Effector memory CD4-positive, alpha-beta T cell (primary cell): ENCODE results near the gene PRKAG2.

Experiments used
- DNase-seq, 3 donors: peaks; one replicate each; pipeline ENCODE4 v3.0.0-alpha.2; 2020
- H3K27ac ChIP-seq: 2 replicates; pipeline ENCODE4 v1.7.0; 2013; ENCODE audit warnings: mild to moderate bottlenecking, low read length, moderate library complexity; ENCODE audit not compliant: insufficient read depth, poor library complexity, severe bottlenecking
- H3K27me3 ChIP-seq: replicated peaks from 2 replicates; pipeline ENCODE4 v1.7.0; 2013; ENCODE audit warnings: mild to moderate bottlenecking, low read length; ENCODE audit not compliant: insufficient read depth, control insufficient read depth, poor library complexity, severe bottlenecking
- H3K36me3 ChIP-seq: 2 replicates; pipeline ENCODE4 v1.7.0; 2013; ENCODE audit warnings: mild to moderate bottlenecking, low read length, moderate library complexity; ENCODE audit not compliant: control insufficient read depth, insufficient read depth
- H3K4me1 ChIP-seq: 2 replicates; pipeline ENCODE4 v1.7.0; 2013; ENCODE audit warnings: low read length, mild to moderate bottlenecking; ENCODE audit not compliant: control insufficient read depth, insufficient read depth, poor library complexity, severe bottlenecking
- H3K4me3 ChIP-seq: 2 replicates; pipeline ENCODE4 v1.7.0; 2013; ENCODE audit warnings: low read length, low read depth, mild to moderate bottlenecking; ENCODE audit not compliant: insufficient read depth, poor library complexity, severe bottlenecking
- H3K9me3 ChIP-seq: 2 replicates; pipeline ENCODE4 v1.7.0; 2013; ENCODE audit warnings: mild to moderate bottlenecking, low read length, moderate library complexity; ENCODE audit not compliant: control insufficient read depth

Gene PRKAG2

DNA sequence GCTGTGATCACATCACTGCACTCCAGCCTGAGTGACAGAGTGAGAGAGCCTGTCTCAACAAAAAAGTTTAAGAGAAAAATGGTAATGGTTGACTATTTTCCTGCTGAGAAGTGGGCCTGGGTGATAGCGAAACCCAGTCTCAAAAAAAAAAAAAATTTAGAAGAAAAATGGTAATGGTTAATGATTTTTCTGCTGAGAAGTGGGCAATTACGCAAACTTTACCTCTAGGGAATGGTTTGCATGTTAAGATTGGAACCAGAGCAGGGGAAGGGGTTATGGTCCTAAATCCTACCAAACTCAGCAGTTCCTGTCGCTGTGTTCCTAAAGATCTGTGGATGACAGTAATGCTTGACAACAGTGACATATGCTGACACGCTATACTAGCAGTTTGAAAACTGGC, 226.8 kb downstream of the PRKAG2 start:
- Histone ChIP-seq H3K36me3 (no peaks in the 10 kb centered on the region), H3K27ac (no peak overlapping the region), H3K9me3 (no peaks in the 10 kb centered on the region), H3K4me1 (no peaks in the 10 kb centered on the region), H3K27me3 (no peaks in the 10 kb centered on the region), H3K4me3 (no peak overlapping the region)
- no peak for DNase-seq

- Histone ChIP-seq H3K27me3 (no peaks in the 10 kb centered on the region), H3K4me3 (no peak overlapping the region), H3K4me1 (no peaks in the 10 kb centered on the region), H3K9me3 (no peaks in the 10 kb centered on the region), H3K36me3 (no peaks in the 10 kb centered on the region), H3K27ac (no peak overlapping the region)
- DNase-seq: no peak
Measured at GRCh38 chr7:151648429-151648828, 228.5 kb downstream of the PRKAG2 start.

- H3K36me3 ChIP-seq: no peaks in the 10 kb centered on the region
- H3K4me1 ChIP-seq: no peaks in the 10 kb centered on the region
- no peaks in the 10 kb centered on the region for H3K9me3 ChIP-seq
- no peak overlapping the region for H3K27ac ChIP-seq
- DNase-seq: no peak
- H3K27me3 ChIP-seq: no peaks in the 10 kb centered on the region
- H3K4me3 ChIP-seq: no peak overlapping the region
Measured at GRCh38 chr7:151647874-151648273, 229.0 kb downstream of the PRKAG2 start.

GRCh38 chr7:151647006-151647405, 229.9 kb downstream of the PRKAG2 start:
- H3K4me3 ChIP-seq: no peak overlapping the region
- H3K27ac ChIP-seq: no peak overlapping the region
- H3K4me1 ChIP-seq: no peaks in the 10 kb centered on the region
- H3K36me3 ChIP-seq: no peaks in the 10 kb centered on the region
- H3K9me3 ChIP-seq: no peaks in the 10 kb centered on the region
- H3K27me3 ChIP-seq: no peaks in the 10 kb centered on the region
- DNase-seq: no peak

GRCh38 chr7:151645311-151645710, 231.6 kb downstream of the PRKAG2 start:
- Histone ChIP-seq H3K27me3 (no peaks in the 10 kb centered on the region), H3K4me1 (no peaks in the 10 kb centered on the region), H3K27ac (no peak overlapping the region), H3K36me3 (no peaks in the 10 kb centered on the region), H3K4me3 (no peak overlapping the region), H3K9me3 (no peaks in the 10 kb centered on the region)
- no peak for DNase-seq

- H3K9me3 ChIP-seq: no peaks in the 10 kb centered on the region
- no peaks in the 10 kb centered on the region for H3K4me1 ChIP-seq
- no peak overlapping the region for H3K27ac ChIP-seq
- no peak overlapping the region for H3K4me3 ChIP-seq
- H3K27me3 ChIP-seq: no peaks in the 10 kb centered on the region
- no peak for DNase-seq
- H3K36me3 ChIP-seq: no peaks in the 10 kb centered on the region
Measured at GRCh38 chr7:151644554-151644953, 232.4 kb downstream of the PRKAG2 start.

- no peak overlapping the region for H3K4me3 ChIP-seq
- no peak overlapping the region for H3K27ac ChIP-seq
- H3K36me3 ChIP-seq: no peaks in the 10 kb centered on the region
- H3K27me3 ChIP-seq: no peaks in the 10 kb centered on the region
- no peak for DNase-seq
- no peaks in the 10 kb centered on the region for H3K9me3 ChIP-seq
- H3K4me1 ChIP-seq: no peaks in the 10 kb centered on the region
Measured at GRCh38 chr7:151642746-151643145, 234.2 kb downstream of the PRKAG2 start.

- no peaks in the 10 kb centered on the region for H3K36me3 ChIP-seq
- DNase-seq: no peak
- H3K4me1 ChIP-seq: no peaks in the 10 kb centered on the region
- no peak overlapping the region for H3K4me3 ChIP-seq
- H3K9me3 ChIP-seq: no peaks in the 10 kb centered on the region
- no peaks in the 10 kb centered on the region for H3K27me3 ChIP-seq
- H3K27ac ChIP-seq: no peak overlapping the region
Measured at GRCh38 chr7:151641587-151641986, 235.3 kb downstream of the PRKAG2 start.

GRCh38 chr7:151637781-151638261, 239.1 kb downstream of the PRKAG2 start:
- H3K36me3 ChIP-seq: no peaks in the 10 kb centered on the region
- H3K4me3 ChIP-seq: no peak overlapping the region
- H3K27ac ChIP-seq: no peak overlapping the region
- DNase-seq: no peak
- no peaks in the 10 kb centered on the region for H3K27me3 ChIP-seq
- no peaks in the 10 kb centered on the region for H3K9me3 ChIP-seq
- H3K4me1 ChIP-seq: no peaks in the 10 kb centered on the region

GRCh38 chr7:151634643-151635042, 242.3 kb downstream of the PRKAG2 start:
- Histone ChIP-seq H3K36me3 (no peaks in the 10 kb centered on the region), H3K27me3 (no peaks in the 10 kb centered on the region), H3K27ac (no peak overlapping the region), H3K9me3 (no peaks in the 10 kb centered on the region), H3K4me3 (no peak overlapping the region), H3K4me1 (peaks cover 3% of the 10 kb centered on the region)
- no peak for DNase-seq

GRCh38 chr7:151633516-151633812, 243.5 kb downstream of the PRKAG2 start:
- Histone ChIP-seq H3K4me3 (peak overlapping the region; percentile 62), H3K27me3 (no peaks in the 10 kb centered on the region), H3K4me1 (peaks cover 3% of the 10 kb centered on the region), H3K9me3 (no peaks in the 10 kb centered on the region), H3K36me3 (no peaks in the 10 kb centered on the region), H3K27ac (peak overlapping the region; percentile 75)
- no peak for DNase-seq
